Activated CD8-positive, alpha-beta T cell treated with anti-CD3 and anti-CD28 coated beads, Interleukin-2, amount 10 ng/mL, durations not matched to agents 7 days and 5 days (primary cell): Measurements from ENCODE around the gene UBE2J2. TPM values are rescaled to one million over a fixed set of nuclear protein-coding genes. Genes with fewer than 3 reads are reported as not detected.

Experiments
- ATAC-seq: fragments of 150-1000 bp; cut with Tn5 transposase; one replicate; pipeline ENCODE4 v1.10.0; 2021; ENCODE audit warnings: moderate library complexity
- CTCF ChIA-PET: fragments of 350-600 bp; sonication (Branson Sonifier 250); formaldehyde crosslinking; loops from one replicate; lab custom pipeline; 2021; ENCODE audit warnings: antibody characterized with exemption; lab: Charles Lee
- POLR2A ChIA-PET: fragments of 350-600 bp; sonication (Branson Sonifier 250); formaldehyde crosslinking; loops from one replicate; lab custom pipeline; 2021; ENCODE audit warnings: antibody characterized with exemption; lab: Charles Lee
- DNase-seq: peaks from one replicate; pipeline ENCODE4 v3.0.0-alpha.2; 2020
- H3K27ac Mint-ChIP-seq: one replicate; pipeline ENCODE4 v1.8.0; 2021; ENCODE audit warnings: mild to moderate bottlenecking, mixed read lengths
- H3K27me3 Mint-ChIP-seq: one replicate; pipeline ENCODE4 v1.8.0; 2021; ENCODE audit warnings: low read depth, mixed read lengths
- H3K36me3 Mint-ChIP-seq: one replicate; pipeline ENCODE4 v1.8.0; 2021; ENCODE audit warnings: low read depth, mixed read lengths
- H3K4me1 Mint-ChIP-seq: one replicate; pipeline ENCODE4 v1.8.0; 2021; ENCODE audit warnings: low read depth, mixed read lengths
- H3K4me3 Mint-ChIP-seq: one replicate; pipeline ENCODE4 v1.8.0; 2021; ENCODE audit warnings: mild to moderate bottlenecking, mixed read lengths
- H3K9me3 Mint-ChIP-seq: one replicate; pipeline ENCODE4 v1.8.0; 2022; ENCODE audit warnings: mixed read lengths; ENCODE audit not compliant: insufficient read depth
- total RNA-seq, 2 experiments: library from RNA; stranded (reverse); gene quantifications; one replicate each; pipeline ENCODE4 v1.2.3, GENCODE V29; 2021

UBE2J2 gene
- total RNA-seq, 2 experiments from 2014 or later, result 62.3 to 67.5 TPM

- no peaks in the 10 kb centered on the region for H3K9me3 Mint-ChIP-seq
- H3K36me3 Mint-ChIP-seq, result peaks cover 33% of the 10 kb centered on the region
- POLR2A ChIA-PET, result interaction anchor here (0.7 to 1.4 kb wide), 8 partner anchors 16 to 219 kb away, joined by 3 to 10 read pairs (median 3); partner anchors contain the start of genes ISG15 and TTLL10
- ATAC-seq, result peak; percentile 96
- H3K27ac Mint-ChIP-seq, result peak within 1 kb of the TSS; percentile 94
- peak within 1 kb of the TSS; percentile 95 for H3K4me3 Mint-ChIP-seq
- H3K4me1 Mint-ChIP-seq, result peaks cover 31% of the 10 kb centered on the region
- peak; percentile 97 for DNase-seq
- CTCF ChIA-PET, result interaction anchor here (0.7 to 3.3 kb wide), 9 partner anchors 19 to 172 kb away, joined by 3 to 37 read pairs (median 4); no protein-coding TSS in a partner anchor
- no peaks in the 10 kb centered on the region for H3K27me3 Mint-ChIP-seq
These were observed 42.0 kb downstream of the UBE2J2 start, which contains the start of gene SDF4 for GRCh38 chr1:1231400-1232207. TSS of gene SDF4 (minus strand) at chr1:1232001. CDS start at chr1:1228772, 3,229 bp downstream.

GRCh38 chr1:1230656-1231399 lies 42.8 kb downstream of the UBE2J2 start:
- H3K9me3 Mint-ChIP-seq, result no peaks in the 10 kb centered on the region
- peak overlapping the region; percentile 94 for H3K27ac Mint-ChIP-seq
- H3K27me3 Mint-ChIP-seq, result no peaks in the 10 kb centered on the region
- H3K4me1 Mint-ChIP-seq, result peaks cover 31% of the 10 kb centered on the region
- H3K36me3 Mint-ChIP-seq, result peaks cover 38% of the 10 kb centered on the region
- no peak for ATAC-seq
- no peak for DNase-seq
- ChIA-PET CTCF (interaction anchor here (0.7 to 3.3 kb wide), 9 partner anchors 20 to 171 kb away, joined by 3 to 37 read pairs (median 4); no protein-coding TSS in a partner anchor), POLR2A (interaction anchor here (0.7 to 1.4 kb wide), 9 partner anchors 15 to 218 kb away, joined by 3 to 10 read pairs (median 3); partner anchors contain the start of genes ISG15 and TTLL10)
- peak overlapping the region; percentile 95 for H3K4me3 Mint-ChIP-seq

DNA sequence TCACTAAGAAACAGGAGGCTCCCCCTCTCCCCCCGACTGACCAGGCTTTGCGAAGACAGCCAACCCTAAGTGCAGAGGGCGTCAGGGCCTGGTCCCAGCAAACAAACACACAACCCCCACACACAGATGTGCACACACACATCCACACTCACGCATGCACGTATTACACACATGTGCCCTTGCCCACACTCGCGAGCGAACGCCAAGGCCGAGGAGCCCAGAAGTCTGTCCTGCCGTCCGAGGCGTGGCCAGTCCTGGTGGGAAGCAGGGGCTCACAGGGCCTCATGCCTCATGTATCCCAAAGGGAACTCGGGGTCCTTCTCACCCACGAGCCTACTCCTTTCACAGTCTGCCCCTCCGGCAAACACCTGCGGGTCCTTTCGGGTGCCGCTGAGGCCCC lies 43.9 kb downstream of the UBE2J2 start:
- Mint-ChIP-seq H3K4me1 (peaks cover 31% of the 10 kb centered on the region), H3K27ac (peak overlapping the region; percentile 23), H3K4me3 (peak overlapping the region; percentile 40), H3K27me3 (no peaks in the 10 kb centered on the region), H3K36me3 (peaks cover 44% of the 10 kb centered on the region), H3K9me3 (no peaks in the 10 kb centered on the region)
- POLR2A ChIA-PET, result interaction anchor here (0.6 kb wide), 1 partner anchor 171 kb away, joined by 3 read pairs; no protein-coding TSS in a partner anchor
- ATAC-seq (no peak), DNase-seq (no peak)
- CTCF ChIA-PET, result interaction anchor here (3.3 kb wide), 1 partner anchor 107 kb away, joined by 37 read pairs; no protein-coding TSS in a partner anchor

GRCh38 chr1:1228596-1229321 lies 44.9 kb downstream of the UBE2J2 start:
- ChIA-PET CTCF (interaction anchor here (3.3 kb wide), 1 partner anchor 106 kb away, joined by 37 read pairs; no protein-coding TSS in a partner anchor), POLR2A (interaction anchor here (0.6 kb wide), 1 partner anchor 170 kb away, joined by 3 read pairs; no protein-coding TSS in a partner anchor)
- Mint-ChIP-seq H3K27me3 (no peaks in the 10 kb centered on the region), H3K9me3 (no peaks in the 10 kb centered on the region), H3K36me3 (peaks cover 41% of the 10 kb centered on the region), H3K27ac (no peak overlapping the region), H3K4me1 (peaks cover 23% of the 10 kb centered on the region), H3K4me3 (no peak overlapping the region)
- ATAC-seq, result no peak
- DNase-seq, result no peak

DNA sequence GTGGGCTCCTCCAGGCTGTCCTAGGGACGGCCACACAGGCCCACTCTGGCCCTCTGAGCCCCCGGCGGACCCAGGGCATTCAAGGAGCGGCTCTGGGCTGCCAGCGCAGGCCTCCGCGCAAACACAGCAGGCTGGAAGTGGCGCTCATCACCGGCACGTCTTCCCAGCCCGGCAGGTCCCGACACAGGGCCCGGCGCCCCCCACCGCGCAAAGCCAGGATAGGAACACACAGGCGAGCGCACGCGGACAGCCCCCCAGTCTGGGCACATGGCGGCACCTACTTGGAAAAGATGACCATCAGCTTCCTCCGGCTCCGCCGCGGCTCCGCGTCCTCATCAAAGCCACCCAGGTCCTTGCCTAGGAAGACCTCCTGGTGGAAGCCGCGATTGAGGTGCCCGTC lies 45.5 kb downstream of the UBE2J2 start:
- Mint-ChIP-seq H3K36me3 (peaks cover 41% of the 10 kb centered on the region), H3K27me3 (no peaks in the 10 kb centered on the region), H3K4me1 (peaks cover 19% of the 10 kb centered on the region), H3K9me3 (no peaks in the 10 kb centered on the region), H3K4me3 (no peak overlapping the region), H3K27ac (no peak overlapping the region)
- CTCF ChIA-PET, result no interaction called here
- POLR2A ChIA-PET, result no interaction called here
- ATAC-seq, result no peak
- no peak for DNase-seq

GRCh38 chr1:1227386-1227785 lies 46.3 kb downstream of the UBE2J2 start:
- ATAC-seq, result no peak

GRCh38 chr1:1226566-1227362 lies 46.9 kb downstream of the UBE2J2 start:
- ATAC-seq, result no peak
- no peaks in the 10 kb centered on the region for H3K9me3 Mint-ChIP-seq
- no peaks in the 10 kb centered on the region for H3K27me3 Mint-ChIP-seq
- ChIA-PET POLR2A (interaction anchor here (0.7 kb wide), 1 partner anchor 14 kb away, joined by 3 read pairs; no protein-coding TSS in a partner anchor), CTCF (interaction anchor here (1.7 kb wide), 1 partner anchor 105 kb away, joined by 10 read pairs; no protein-coding TSS in a partner anchor)
- H3K4me3 Mint-ChIP-seq, result no peak overlapping the region
- H3K27ac Mint-ChIP-seq, result no peak overlapping the region
- H3K4me1 Mint-ChIP-seq, result peaks cover 20% of the 10 kb centered on the region
- no peak for DNase-seq
- H3K36me3 Mint-ChIP-seq, result peaks cover 49% of the 10 kb centered on the region

More at GRCh38 chr1:1227386-1227785, 46.3 kb downstream of the UBE2J2 start:
- DNase-seq, result no peak
- Mint-ChIP-seq H3K9me3 (no peaks in the 10 kb centered on the region), H3K36me3 (peaks cover 49% of the 10 kb centered on the region), H3K27ac (no peak overlapping the region), H3K27me3 (no peaks in the 10 kb centered on the region), H3K4me1 (peaks cover 20% of the 10 kb centered on the region), H3K4me3 (no peak overlapping the region)
- ChIA-PET CTCF (interaction anchor here (1.7 kb wide), 1 partner anchor 105 kb away, joined by 10 read pairs; no protein-coding TSS in a partner anchor), POLR2A (interaction anchor here (0.7 kb wide), 1 partner anchor 14 kb away, joined by 3 read pairs; no protein-coding TSS in a partner anchor)

- ChIA-PET CTCF (interaction anchor here (1.7 kb wide), 1 partner anchor 104 kb away, joined by 10 read pairs; no protein-coding TSS in a partner anchor), POLR2A (no interaction called here)
- ATAC-seq (no peak), DNase-seq (no peak)
- Mint-ChIP-seq H3K9me3 (no peaks in the 10 kb centered on the region), H3K27me3 (no peaks in the 10 kb centered on the region), H3K4me3 (no peak overlapping the region), H3K27ac (no peak overlapping the region), H3K36me3 (peaks cover 49% of the 10 kb centered on the region), H3K4me1 (peaks cover 19% of the 10 kb centered on the region)
These were observed 47.7 kb downstream of the UBE2J2 start for GRCh38 chr1:1225913-1226312.

GRCh38 chr1:1225238-1225845 lies 48.3 kb downstream of the UBE2J2 start:
- H3K4me1 Mint-ChIP-seq, result peaks cover 13% of the 10 kb centered on the region
- CTCF ChIA-PET, result no interaction called here
- H3K36me3 Mint-ChIP-seq, result peaks cover 53% of the 10 kb centered on the region
- POLR2A ChIA-PET, result no interaction called here
- ATAC-seq (no peak), DNase-seq (no peak)
- H3K4me3 Mint-ChIP-seq, result no peak overlapping the region
- no peaks in the 10 kb centered on the region for H3K27me3 Mint-ChIP-seq
- no peaks in the 10 kb centered on the region for H3K9me3 Mint-ChIP-seq
- H3K27ac Mint-ChIP-seq, result no peak overlapping the region

DNA sequence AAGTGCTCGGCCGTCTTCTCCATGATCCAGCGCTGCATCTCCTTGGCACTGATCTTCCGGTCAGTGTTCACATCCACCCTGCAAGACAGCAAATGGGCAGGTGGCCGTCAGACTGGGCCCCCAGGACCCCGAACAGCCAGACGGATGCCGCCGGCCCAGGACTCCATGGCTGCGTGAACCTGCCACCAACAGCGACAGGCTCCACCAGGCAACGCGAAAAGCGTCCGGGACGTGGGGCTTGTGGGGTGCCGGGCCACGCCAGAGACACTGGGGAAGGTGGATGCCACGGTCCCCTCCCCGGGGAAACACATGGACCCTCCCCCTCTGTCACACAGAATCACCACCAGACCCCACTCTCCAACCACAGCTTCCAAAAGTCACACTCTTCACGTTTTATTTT lies 49.8 kb downstream of the UBE2J2 start:
- ATAC-seq (no peak), DNase-seq (no peak)
- CTCF ChIA-PET, result no interaction called here
- Mint-ChIP-seq H3K4me1 (peaks cover 2% of the 10 kb centered on the region), H3K36me3 (peaks cover 51% of the 10 kb centered on the region), H3K27me3 (no peaks in the 10 kb centered on the region), H3K9me3 (no peaks in the 10 kb centered on the region), H3K4me3 (no peak overlapping the region), H3K27ac (no peak overlapping the region)
- POLR2A ChIA-PET, result no interaction called here
